Sigmoid colon (tissue), 4 donors: ENCODE results near the gene MMP21.

ENCODE experiments used
- CTCF ChIP-seq, 4 experiments: fragments of 450-650 bp in 3 of 4; fragments of 200-600 bp in 1 of 4; IDR thresholded peaks; one replicate each; pipeline ENCODE4 v1.5.1; 2016 to 2019; ENCODE audit warnings: antibody characterized with exemption in 4 of 4, mild to moderate bottlenecking in 3 of 4, moderate library complexity in 2 of 4
- EP300 ChIP-seq, 4 donors: sonication (generic); formaldehyde crosslinking; IDR thresholded peaks; one replicate each; pipeline ENCODE4 v1.6.1; 2017; ENCODE audit warnings: antibody characterized with exemption in 4 of 4
- POLR2A ChIP-seq, 2 donors: fragments of 450-650 bp; IDR thresholded peaks; one replicate each; pipeline ENCODE4 v1.6.1; 2016; ENCODE audit warnings: antibody characterized with exemption in 2 of 2, mild to moderate bottlenecking in 2 of 2, moderate library complexity in 2 of 2
- POLR2AphosphoS5 ChIP-seq, 4 donors: sonication (generic); formaldehyde crosslinking; IDR thresholded peaks; one replicate each; pipeline ENCODE4 v1.6.1; 2017; ENCODE audit warnings: antibody characterized with exemption in 4 of 4

DNA sequence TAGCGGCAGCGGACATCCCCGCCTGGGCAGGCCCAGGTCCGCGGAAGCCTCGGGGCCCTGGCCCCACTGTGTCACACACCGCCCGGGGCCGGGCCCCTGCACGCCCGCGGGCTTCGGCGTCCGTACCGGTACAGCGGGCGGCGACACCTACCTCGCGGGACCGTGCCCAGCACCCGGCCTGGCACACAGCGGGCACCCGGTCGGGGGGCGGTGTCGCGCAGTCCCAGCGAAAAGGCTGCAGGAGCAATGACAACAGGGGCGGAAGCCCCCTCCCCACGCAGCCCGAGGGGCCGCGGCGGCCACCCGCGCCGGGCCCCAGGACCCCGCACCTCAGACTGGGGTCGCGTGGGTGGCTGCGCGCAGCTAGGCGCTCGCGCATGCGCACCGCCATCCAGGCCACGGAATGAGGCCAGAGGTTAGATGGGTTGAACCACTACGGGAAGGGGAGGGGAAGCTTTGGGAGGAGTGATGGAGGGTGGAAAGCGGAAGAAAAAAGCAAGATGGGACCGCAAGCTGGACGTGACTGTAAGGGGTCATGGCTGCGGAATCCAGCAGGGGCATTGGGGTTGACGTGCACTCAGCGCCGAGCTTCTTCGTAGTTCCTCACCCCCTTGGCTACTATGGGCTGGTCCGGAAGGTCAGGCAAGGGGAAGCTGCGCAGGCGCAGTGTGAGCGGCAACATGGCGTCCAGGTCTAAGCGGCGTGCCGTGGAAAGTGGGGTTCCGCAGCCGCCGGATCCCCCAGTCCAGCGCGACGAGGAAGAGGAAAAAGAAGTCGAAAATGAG, 47.4 kb upstream of the MMP21 start, which contains the start of the genes BCCIP and UROS:
- TF ChIP-seq CTCF (IDR thresholded peaks at IDR 0.05): no peak
- peak; percentile 15 to 25 for TF ChIP-seq POLR2A (IDR thresholded peaks at IDR 0.05)
- TF ChIP-seq EP300 (IDR thresholded peaks at IDR 0.05): no peak
- TF ChIP-seq POLR2AphosphoS5 (IDR thresholded peaks at IDR 0.05): peak; percentile 67 to 89 (median 80)
